Heart left ventricle (tissue), 16 donors: ENCODE data around the gene ABCC6. TPM values are rescaled to one million over a fixed set of nuclear protein-coding genes. Genes with fewer than 3 reads are reported as not detected.

Experiments used
- ATAC-seq, 4 donors: fragments of 200-7000 bp; cut with Tn5 transposase; one replicate each; pipeline ENCODE4 v1.9.1; 2020 to 2022; ENCODE audit warnings: moderate library complexity in 4 of 4, mild to moderate bottlenecking in 3 of 4, moderate number of reproducible peaks in 1 of 4
- DNase-seq, 5 donors: peaks; one replicate each; pipeline ENCODE4 v3.0.0-alpha.2; 2020
- H3K27ac ChIP-seq, 12 donors: fragments of 200-600 bp; sonication (generic) in 4 of 12; one replicate each; pipeline versions ENCODE4 v1.5.0 to v1.8.0; 2016 to 2022; ENCODE audit warnings: mild to moderate bottlenecking in 2 of 12
- H3K27me3 ChIP-seq, 9 donors: fragments of 200-600 bp; sonication (generic) in 2 of 9; one replicate each; pipeline versions ENCODE4 v1.5.1 to v1.8.0; 2016 to 2022; ENCODE audit warnings: mild to moderate bottlenecking in 3 of 9
- H3K36me3 ChIP-seq, 9 donors: fragments of 200-600 bp; sonication (generic) in 2 of 9; one replicate each; pipeline versions ENCODE4 v1.5.0 to v1.8.0; 2018 to 2022; ENCODE audit warnings: mild to moderate bottlenecking in 2 of 9
- H3K4me1 ChIP-seq, 12 donors: fragments of 200-600 bp; sonication (generic) in 4 of 12; one replicate each; pipeline versions ENCODE4 v1.5.0 to v1.8.0; 2016 to 2022; ENCODE audit warnings: mild to moderate bottlenecking in 3 of 12
- H3K4me3 ChIP-seq, 12 donors: fragments of 200-600 bp; sonication (generic) in 4 of 12; one replicate each; pipeline versions ENCODE4 v1.5.0 to v1.8.0; 2017 to 2022; ENCODE audit warnings: mild to moderate bottlenecking in 9 of 12, moderate library complexity in 4 of 12
- H3K9me3 ChIP-seq, 12 donors: fragments of 200-600 bp; sonication (generic) in 4 of 12; one replicate each; pipeline versions ENCODE4 v1.5.0 to v1.8.0; 2016 to 2022; ENCODE audit warnings: mild to moderate bottlenecking in 1 of 12
- CTCF ChIP-seq, 12 donors: fragments of 200-600 bp; sonication (generic) in 4 of 12; IDR thresholded peaks; one replicate each; pipeline versions ENCODE4 v1.5.0 to v1.8.0; 2018 to 2022; ENCODE audit warnings: antibody characterized with exemption in 12 of 12, mild to moderate bottlenecking in 5 of 12
- POLR2A ChIP-seq, 2 donors: fragments of 450-650 bp; IDR thresholded peaks; one replicate each; pipeline ENCODE4 v1.6.1; 2017; ENCODE audit warnings: antibody characterized with exemption in 2 of 2, mild to moderate bottlenecking in 2 of 2, moderate library complexity in 2 of 2
- WGBS, 4 donors: extraction: QIAGEN DNeasy Blood & Tissue Kit in 2 of 4; methylation state at CpG; one replicate each; pipeline versions ENCODE4 v1.1.5 to v1.1.7; 2013 to 2018; 5-methylcytosine and 5-hydroxymethylcytosine counted together
- intact Hi-C, 10 donors: fragments of 100-400 bp; cut with DNase I; formaldehyde crosslinking; loops; one replicate each; pipeline versions ENCODE4 v1.11.1 to v1.14.2; 2022
- polyA plus RNA-seq, 2 donors: library from polyadenylated mRNA; stranded (reverse); fragments of 200-250 nt; gene quantifications; one replicate each; pipeline ENCODE4 v1.2.3, GENCODE V29; 2013
- total RNA-seq, 9 donors: library from RNA; depleted of rRNA in 2 of 9; stranded (reverse); fragments of >200 nt in 2 of 9; fragmentation: NEBNext Ultra II Directional in 3 of 9; extraction: Animal tissue kit (Norgen Biotek cat#: 25700) in 3 of 9; gene quantifications; one replicate each; pipeline versions ENCODE4 v1.1.0 to v1.2.4, GENCODE V29; 2016 to 2023
- donor health status: ischemic (EF 13 %, LVEDD 7.1; RV severe dilation, severe dysfunction).
- donor health status: healthy with polysubstance abuse.
- donor health status: DM: no; HTN: yes; CAD: no.
- donor health status: DM: no; HTN: no; CAD: no.
- donor health status: ischemic (EF 25% LVEDD 6.9; RV normal size, moderate dysfunction).
- donor health status: ischemic (EF 25% LVEDD 5.7; RV mildly dilated, moderate dysfunction).
- donor health status: healthy.
- donor health status: DM: yes; HTN: yes; CAD: no.
- donor health status: ischemic (EF 35%, LVEDD 5.7; RV mildly dilated, moderate dysfunction).
- donor health status: nonischemic (EF 11% LVEDD 7.7; RV severe dilation, severe dysfunction).
- donor health status: DM: yes; HTN: yes; CAD: no.
- donor health status: PGD.
- donor health status: ischemic (EF 29% LVEDD 5.4; RV normal size, mild dysfunction).
- donor health status: nonischemic (EF 23%, LVEDD 6.1; RV moderate dilation, normal function).

Gene ABCC6
- total and polyA plus RNA-seq, 11 donors: 0.14 to 3.8 (median 1.3) TPM; not detected in 3

DNA sequence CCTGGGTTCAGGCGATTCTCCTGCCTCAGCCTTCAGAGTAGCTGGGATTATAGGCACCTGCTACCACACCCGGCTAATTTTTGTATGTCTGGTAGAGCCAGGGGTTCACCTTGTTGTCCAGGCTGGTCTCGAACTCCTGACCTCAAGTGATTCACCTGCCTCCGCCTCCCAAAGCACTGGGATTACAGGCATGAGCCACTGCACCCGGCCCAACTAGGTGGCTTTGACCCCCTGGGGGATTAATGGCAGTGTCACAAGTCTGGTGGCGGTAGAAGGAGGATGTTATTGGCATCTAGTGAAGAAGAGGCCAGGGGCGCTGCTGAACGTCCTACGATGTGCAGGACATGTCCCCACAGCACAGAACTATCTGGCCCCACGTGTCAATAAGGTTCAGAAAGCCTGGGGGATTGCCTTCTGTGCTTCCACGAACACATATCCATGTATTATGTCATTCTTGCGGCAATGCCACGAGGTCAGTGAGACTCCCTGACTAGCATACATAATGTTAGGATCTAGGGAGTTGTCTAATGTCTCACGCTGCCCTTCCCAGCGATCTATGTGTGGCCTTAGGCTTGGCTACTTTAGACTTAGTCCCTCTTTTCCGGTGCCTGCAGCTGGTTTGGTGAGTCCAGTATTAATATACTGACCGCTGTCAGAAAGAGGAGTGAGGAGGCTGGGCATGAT is 75.8 kb downstream of the ABCC6 start:
- 88 to 92% (median 90%) methylated on average over 15 to 17 of the region's 17 CpGs for WGBS, 4 donors
- no peak for ATAC-seq
- intact Hi-C loops: no loop called here
- no peaks in the 10 kb centered on the region for H3K9me3 ChIP-seq
- H3K36me3 ChIP-seq: peaks cover 0 to 25% (median 5%) of the 10 kb centered on the region in 9 donors
- DNase-seq: no peak
- H3K4me1 ChIP-seq: peaks cover 0 to 18% (median 6%) of the 10 kb centered on the region in 12 donors
- no peak overlapping the region for H3K27ac ChIP-seq
- H3K27me3 ChIP-seq: no peaks in the 10 kb centered on the region
- no peak for TF ChIP-seq CTCF (IDR thresholded peaks at IDR 0.05)
- no peak overlapping the region for H3K4me3 ChIP-seq

DNA sequence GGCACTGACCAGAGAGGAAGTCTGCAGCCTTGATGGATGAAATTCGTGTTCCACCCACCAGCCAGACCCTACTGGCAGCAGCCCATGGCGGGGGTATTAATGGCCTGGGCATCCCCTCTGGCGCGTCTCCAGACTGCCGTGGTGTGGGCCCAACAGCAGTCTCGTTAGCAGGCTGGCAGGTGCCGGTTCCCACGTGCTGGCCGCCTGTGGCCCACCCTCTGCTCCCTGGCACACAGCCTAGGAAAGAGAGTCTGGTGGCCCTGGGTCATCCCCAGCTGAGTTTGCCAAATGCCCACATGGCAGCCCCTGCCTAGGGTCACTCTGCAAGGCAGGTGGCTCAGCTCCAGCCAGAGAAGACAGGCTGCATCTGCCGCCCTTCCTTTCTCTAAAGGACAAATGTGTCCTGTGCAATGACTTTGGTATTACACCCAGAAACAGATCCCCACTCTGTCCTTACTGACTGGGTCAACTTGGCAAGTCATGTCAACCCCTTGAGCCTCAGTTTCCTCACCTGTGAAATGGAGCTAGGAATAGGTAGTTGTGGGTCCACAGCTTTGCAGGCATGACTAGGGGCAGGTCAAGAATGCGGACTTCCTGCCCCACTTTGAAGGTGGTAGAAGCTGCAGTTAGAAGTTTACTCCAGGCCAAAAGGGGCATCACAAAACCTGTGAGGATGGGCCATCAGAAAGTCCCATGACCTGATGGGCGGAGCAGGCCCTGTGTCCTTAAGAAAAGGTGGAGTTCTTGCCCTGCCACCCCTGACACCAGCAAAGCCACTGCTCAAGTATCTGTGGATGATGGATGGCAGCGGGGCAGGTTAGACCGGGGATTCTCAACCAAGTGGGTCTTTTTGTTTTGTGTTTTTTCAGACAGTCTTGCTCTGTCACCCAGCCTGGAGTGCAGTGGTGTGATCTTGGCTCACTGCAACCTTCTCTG is 76.6 kb downstream of the ABCC6 start:
- H3K9me3 ChIP-seq: no peaks in the 10 kb centered on the region
- 74 to 88% (median 84%) methylated on average over 6 to 14 of the region's 14 CpGs for WGBS, 4 donors
- TF ChIP-seq POLR2A (IDR thresholded peaks at IDR 0.05) (no peak), CTCF (IDR thresholded peaks at IDR 0.05) (no peak)
- ATAC-seq: no peak
- H3K27ac ChIP-seq: no peak overlapping the region
- intact Hi-C loops: no loop called here
- H3K27me3 ChIP-seq: no peaks in the 10 kb centered on the region
- peaks cover 0 to 18% (median 6%) of the 10 kb centered on the region in 12 donors for H3K4me1 ChIP-seq
- no peak overlapping the region for H3K4me3 ChIP-seq
- H3K36me3 ChIP-seq: peaks cover 0 to 34% (median 11%) of the 10 kb centered on the region in 9 donors
- DNase-seq: peak in 2 of 5 donors; percentile 30 to 33

DNA sequence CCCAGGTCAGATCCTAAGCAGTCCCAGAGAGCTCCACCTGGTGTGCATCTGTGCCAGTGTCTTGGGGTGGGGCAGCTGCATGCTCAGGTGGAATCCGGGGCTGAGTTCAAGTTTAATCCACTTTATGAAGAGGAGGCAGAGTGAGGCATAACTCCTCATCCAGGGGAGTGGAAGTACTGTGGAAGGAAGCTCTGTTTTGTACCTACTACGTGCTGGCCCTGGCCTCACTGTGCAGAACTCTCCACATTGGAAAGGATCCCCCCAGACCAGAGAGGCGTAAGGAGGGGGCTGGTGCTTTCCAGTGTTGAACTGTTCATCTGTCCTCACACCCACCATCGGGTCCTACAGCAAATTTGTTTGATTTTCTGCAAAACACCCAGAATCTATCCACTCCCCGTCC is 78.0 kb downstream of the ABCC6 start:
- DNase-seq: no peak
- no peaks in the 10 kb centered on the region for H3K27me3 ChIP-seq
- TF ChIP-seq CTCF (IDR thresholded peaks at IDR 0.05): no peak
- TF ChIP-seq POLR2A (IDR thresholded peaks at IDR 0.05): no peak
- peaks cover 0 to 47% (median 24%) of the 10 kb centered on the region in 9 donors for H3K36me3 ChIP-seq
- no peak for ATAC-seq
- no peak overlapping the region for H3K4me3 ChIP-seq
- no peak overlapping the region for H3K27ac ChIP-seq
- 87 to 95% (median 94%) methylated on average over 5 of the region's 5 CpGs for WGBS, 4 donors
- H3K4me1 ChIP-seq: peaks cover 0 to 11% (median 6%) of the 10 kb centered on the region in 12 donors
- H3K9me3 ChIP-seq: no peaks in the 10 kb centered on the region
- intact Hi-C loops: no loop called here

GRCh38 chr16:16144416-16144815 is 78.9 kb downstream of the ABCC6 start:
- Histone ChIP-seq H3K4me3 (no peak overlapping the region), H3K36me3 (peaks cover 0 to 56% (median 32%) of the 10 kb centered on the region in 9 donors), H3K27ac (peak overlapping the region in 1 of 12 donors; percentile 13), H3K9me3 (no peaks in the 10 kb centered on the region), H3K27me3 (no peaks in the 10 kb centered on the region), H3K4me1 (peaks cover 0 to 4% (median 0%) of the 10 kb centered on the region in 12 donors)
- 69 to 86% (median 84%) methylated on average over 5 of the region's 5 CpGs for WGBS, 4 donors
- TF ChIP-seq POLR2A (IDR thresholded peaks at IDR 0.05) (no peak), CTCF (IDR thresholded peaks at IDR 0.05) (no peak)
- intact Hi-C loops: no loop called here
- ATAC-seq (peak; percentile 49 to 84 (median 70)), DNase-seq (peak in 1 of 5 donors; percentile 39)
